Stimulated activated effector memory CD8-positive, alpha-beta T cell treated with anti-CD3 and anti-CD28 coated beads, Interleukin-12 subunit alpha, Interleukin-12 subunit beta, amount 100 ng/mL, for 72 hours (primary cell): ENCODE results near the gene KIT.

ENCODE experiments used
- ATAC-seq: fragments of 150-1000 bp; cut with Tn5 transposase; 2 replicates; pipeline ENCODE4 v1.10.0; 2021
- DNase-seq, 2 donors: peaks; one replicate each; pipeline ENCODE4 v3.0.0; 2021 to 2022; ENCODE audit warnings: low spot score in 2 of 2
- H3K27ac Mint-ChIP-seq: one replicate; pipeline ENCODE4 v1.8.0; 2022; ENCODE audit warnings: mild to moderate bottlenecking, mixed read lengths
- H3K36me3 Mint-ChIP-seq: one replicate; pipeline ENCODE4 v1.8.0; 2022; ENCODE audit warnings: mild to moderate bottlenecking, mixed read lengths
- H3K4me1 Mint-ChIP-seq: one replicate; pipeline ENCODE4 v1.8.0; 2022; ENCODE audit warnings: mixed read lengths
- H3K4me3 Mint-ChIP-seq: one replicate; pipeline ENCODE4 v1.8.0; 2022; ENCODE audit warnings: mild to moderate bottlenecking, mixed read lengths
- H3K9me3 Mint-ChIP-seq: one replicate; pipeline ENCODE4 v1.8.0; 2022; ENCODE audit warnings: mixed read lengths

KIT gene

DNA sequence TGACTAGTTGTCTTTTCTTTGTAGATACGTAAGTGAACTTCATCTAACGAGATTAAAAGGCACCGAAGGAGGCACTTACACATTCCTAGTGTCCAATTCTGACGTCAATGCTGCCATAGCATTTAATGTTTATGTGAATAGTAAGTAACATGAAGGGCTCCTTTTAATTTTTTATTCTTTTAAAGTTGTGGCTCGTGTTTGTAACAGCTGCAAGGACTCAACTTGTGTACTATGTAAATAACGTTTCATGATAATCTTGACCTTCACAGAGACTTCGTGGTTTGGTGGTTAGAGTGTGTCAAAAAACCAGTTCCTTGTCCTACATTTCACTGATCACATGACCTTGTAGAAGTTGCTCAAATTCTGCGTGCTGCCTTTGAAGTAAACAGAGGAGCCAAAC lies 51.6 kb downstream of the KIT start:
- no peaks in the 10 kb centered on the region for H3K9me3 Mint-ChIP-seq
- H3K4me1 Mint-ChIP-seq: peaks cover 27% of the 10 kb centered on the region
- ATAC-seq (peak; percentile 81), DNase-seq (no peak)
- H3K36me3 Mint-ChIP-seq: peaks cover 6% of the 10 kb centered on the region
- peak overlapping the region; percentile 29 for H3K27ac Mint-ChIP-seq
- peak overlapping the region; percentile 1 for H3K4me3 Mint-ChIP-seq

DNA sequence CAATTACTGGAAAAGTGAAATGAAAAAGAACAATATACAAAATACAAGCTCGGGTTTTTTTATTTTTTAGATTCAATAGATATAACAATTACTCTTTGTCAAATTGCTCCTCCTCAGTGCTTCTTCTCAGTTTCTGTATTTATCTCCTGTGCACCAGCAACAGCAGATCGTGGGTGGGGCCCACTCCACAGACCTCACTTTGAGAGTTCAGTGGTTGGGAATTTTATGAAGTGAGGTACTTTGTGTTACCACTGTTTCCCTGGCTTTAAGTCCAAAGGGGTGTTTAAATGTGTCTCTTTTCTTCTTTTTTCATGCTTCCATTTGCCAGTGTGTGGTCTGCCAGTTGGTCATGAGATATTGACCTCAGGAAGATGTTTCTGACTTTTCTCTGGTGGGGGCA lies 54.4 kb downstream of the KIT start:
- no peak overlapping the region for H3K4me3 Mint-ChIP-seq
- H3K27ac Mint-ChIP-seq: no peak overlapping the region
- peaks cover 27% of the 10 kb centered on the region for H3K4me1 Mint-ChIP-seq
- no peak for ATAC-seq
- H3K36me3 Mint-ChIP-seq: peaks cover 6% of the 10 kb centered on the region
- no peaks in the 10 kb centered on the region for H3K9me3 Mint-ChIP-seq
- no peak for DNase-seq

- ATAC-seq (no peak), DNase-seq (no peak)
- Mint-ChIP-seq H3K9me3 (no peaks in the 10 kb centered on the region), H3K4me3 (no peak overlapping the region), H3K27ac (no peak overlapping the region), H3K4me1 (peaks cover 9% of the 10 kb centered on the region), H3K36me3 (no peaks in the 10 kb centered on the region)
Measured at GRCh38 chr4:54714631-54715030, 56.9 kb downstream of the KIT start.

- Mint-ChIP-seq H3K27ac (no peak overlapping the region), H3K9me3 (no peaks in the 10 kb centered on the region), H3K4me1 (no peaks in the 10 kb centered on the region), H3K4me3 (no peak overlapping the region), H3K36me3 (no peaks in the 10 kb centered on the region)
- DNase-seq (no peak), ATAC-seq (no peak)
Measured at GRCh38 chr4:54716478-54717065, 58.8 kb downstream of the KIT start.

DNA sequence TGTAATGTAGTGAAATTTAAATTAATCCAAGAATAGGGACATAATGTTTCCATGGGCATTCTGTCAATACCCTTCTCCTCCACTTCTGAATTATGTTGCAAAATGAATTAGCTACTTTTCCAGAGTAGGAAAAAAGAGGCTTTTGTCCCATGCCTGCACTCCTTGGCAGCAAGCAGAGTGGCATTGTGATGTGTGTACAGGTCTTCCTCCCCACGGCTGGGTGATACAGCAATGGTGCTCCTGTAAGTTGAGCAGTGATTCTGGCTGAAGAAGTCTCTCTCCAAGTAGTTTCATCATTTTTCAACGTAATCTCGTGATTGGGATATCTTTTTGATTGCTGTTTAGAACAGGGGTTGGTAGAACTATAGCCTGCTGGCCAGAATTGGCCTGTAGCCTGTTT lies 59.9 kb downstream of the KIT start:
- Mint-ChIP-seq H3K4me3 (no peak overlapping the region), H3K9me3 (no peaks in the 10 kb centered on the region), H3K4me1 (no peaks in the 10 kb centered on the region), H3K36me3 (no peaks in the 10 kb centered on the region), H3K27ac (no peak overlapping the region)
- DNase-seq (no peak), ATAC-seq (no peak)

- ATAC-seq: no peak
- DNase-seq: no peak
- no peaks in the 10 kb centered on the region for H3K36me3 Mint-ChIP-seq
- H3K27ac Mint-ChIP-seq: no peak overlapping the region
- no peaks in the 10 kb centered on the region for H3K9me3 Mint-ChIP-seq
- no peaks in the 10 kb centered on the region for H3K4me1 Mint-ChIP-seq
- H3K4me3 Mint-ChIP-seq: no peak overlapping the region
Measured at GRCh38 chr4:54719378-54719777, 61.6 kb downstream of the KIT start.

- Mint-ChIP-seq H3K27ac (no peak overlapping the region), H3K4me1 (no peaks in the 10 kb centered on the region), H3K4me3 (no peak overlapping the region), H3K9me3 (peaks cover 2% of the 10 kb centered on the region), H3K36me3 (no peaks in the 10 kb centered on the region)
- no peak for ATAC-seq
- no peak for DNase-seq
Measured at GRCh38 chr4:54723220-54723619, 65.5 kb downstream of the KIT start.

- no peaks in the 10 kb centered on the region for H3K36me3 Mint-ChIP-seq
- no peak overlapping the region for H3K27ac Mint-ChIP-seq
- no peaks in the 10 kb centered on the region for H3K4me1 Mint-ChIP-seq
- no peak for ATAC-seq
- H3K4me3 Mint-ChIP-seq: no peak overlapping the region
- H3K9me3 Mint-ChIP-seq: peaks cover 2% of the 10 kb centered on the region
- no peak for DNase-seq
Measured at GRCh38 chr4:54723820-54724219, 66.1 kb downstream of the KIT start.

DNA sequence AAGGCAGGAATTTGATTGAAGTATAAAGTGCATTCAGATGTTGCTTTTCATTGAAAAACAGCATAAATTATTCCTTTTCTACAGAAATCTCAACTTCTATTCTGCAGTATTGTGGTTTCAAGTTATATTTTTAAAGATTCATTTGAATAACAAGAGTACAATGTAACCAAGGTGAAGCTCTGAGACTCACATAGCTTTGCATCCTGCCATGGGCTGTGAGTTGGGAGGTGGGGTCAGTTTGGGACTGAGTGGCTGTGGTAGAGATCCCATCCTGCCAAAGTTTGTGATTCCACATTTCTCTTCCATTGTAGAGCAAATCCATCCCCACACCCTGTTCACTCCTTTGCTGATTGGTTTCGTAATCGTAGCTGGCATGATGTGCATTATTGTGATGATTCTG lies 69.2 kb downstream of the KIT start:
- DNase-seq: no peak
- Mint-ChIP-seq H3K27ac (no peak overlapping the region), H3K36me3 (no peaks in the 10 kb centered on the region), H3K4me3 (no peak overlapping the region), H3K4me1 (no peaks in the 10 kb centered on the region), H3K9me3 (peaks cover 2% of the 10 kb centered on the region)
- ATAC-seq: no peak

- Mint-ChIP-seq H3K4me1 (no peaks in the 10 kb centered on the region), H3K4me3 (no peak overlapping the region), H3K27ac (no peak overlapping the region), H3K9me3 (peaks cover 2% of the 10 kb centered on the region), H3K36me3 (no peaks in the 10 kb centered on the region)
- DNase-seq (no peak), ATAC-seq (no peak)
Measured at GRCh38 chr4:54727346-54727745, 69.6 kb downstream of the KIT start.

DNA sequence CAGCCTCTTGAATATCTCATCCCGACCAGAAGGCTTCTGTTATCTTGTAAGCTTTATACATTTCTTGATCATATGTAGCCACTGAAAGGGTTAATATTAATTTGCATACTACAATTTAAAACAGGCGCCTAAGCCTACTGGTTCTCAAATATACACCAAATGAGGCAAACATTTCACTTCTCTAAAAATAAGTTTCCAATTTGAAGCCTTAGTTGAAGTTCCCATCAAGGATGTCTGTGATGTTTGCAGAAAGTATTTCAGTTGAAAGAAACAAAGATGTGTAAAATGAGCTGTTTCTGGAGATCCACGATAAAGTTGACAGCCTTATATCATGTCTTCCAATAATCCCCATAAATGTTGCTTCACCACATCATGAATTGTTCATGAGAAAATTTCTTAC lies 70.6 kb downstream of the KIT start:
- Mint-ChIP-seq H3K36me3 (no peaks in the 10 kb centered on the region), H3K4me3 (no peak overlapping the region), H3K27ac (no peak overlapping the region), H3K4me1 (no peaks in the 10 kb centered on the region), H3K9me3 (peaks cover 2% of the 10 kb centered on the region)
- no peak for ATAC-seq
- no peak for DNase-seq

- no peaks in the 10 kb centered on the region for H3K4me1 Mint-ChIP-seq
- no peak overlapping the region for H3K27ac Mint-ChIP-seq
- H3K9me3 Mint-ChIP-seq: peaks cover 2% of the 10 kb centered on the region
- ATAC-seq (no peak), DNase-seq (no peak)
- H3K4me3 Mint-ChIP-seq: no peak overlapping the region
- H3K36me3 Mint-ChIP-seq: no peaks in the 10 kb centered on the region
Measured at GRCh38 chr4:54729256-54729655, 71.5 kb downstream of the KIT start.

DNA sequence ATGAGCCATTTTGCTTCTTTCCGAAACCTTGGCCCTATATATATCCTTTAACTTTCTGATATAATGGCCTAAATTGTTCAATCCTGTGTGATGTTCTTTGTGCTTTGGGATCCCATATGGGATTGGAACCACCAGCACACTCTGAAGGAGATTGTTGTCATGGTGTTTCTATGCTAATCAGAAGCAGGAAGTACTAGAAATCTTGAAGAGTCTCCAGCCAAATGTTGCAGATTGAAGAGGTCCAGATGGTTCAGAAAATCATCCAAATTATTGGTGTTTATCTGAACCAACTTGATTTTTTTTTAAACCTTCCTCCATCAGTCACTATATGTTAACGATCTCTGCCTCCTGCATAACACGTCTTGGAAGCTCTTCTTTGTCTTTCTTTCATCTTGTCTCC lies 72.8 kb downstream of the KIT start:
- Mint-ChIP-seq H3K36me3 (no peaks in the 10 kb centered on the region), H3K27ac (no peak overlapping the region), H3K4me3 (no peak overlapping the region), H3K9me3 (no peaks in the 10 kb centered on the region), H3K4me1 (no peaks in the 10 kb centered on the region)
- DNase-seq (no peak), ATAC-seq (no peak)

DNA sequence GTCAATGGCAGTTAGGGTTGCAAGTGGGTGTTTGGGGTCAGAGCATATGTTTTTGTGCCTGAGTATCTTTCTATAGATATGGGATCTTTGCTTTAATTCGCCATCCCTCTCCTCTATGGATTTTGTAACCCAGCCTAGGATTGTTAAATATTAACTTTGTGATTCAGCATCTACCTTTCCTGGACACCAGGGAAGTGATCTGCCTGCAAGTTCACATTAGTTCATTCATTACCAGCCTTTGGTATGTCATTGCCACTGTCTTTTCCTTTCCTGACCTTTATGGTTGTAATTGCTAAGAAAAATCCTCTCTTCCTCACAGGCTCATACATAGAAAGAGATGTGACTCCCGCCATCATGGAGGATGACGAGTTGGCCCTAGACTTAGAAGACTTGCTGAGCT lies 73.8 kb downstream of the KIT start:
- no peak overlapping the region for H3K4me3 Mint-ChIP-seq
- DNase-seq (no peak), ATAC-seq (no peak)
- H3K27ac Mint-ChIP-seq: no peak overlapping the region
- no peaks in the 10 kb centered on the region for H3K4me1 Mint-ChIP-seq
- no peaks in the 10 kb centered on the region for H3K9me3 Mint-ChIP-seq
- H3K36me3 Mint-ChIP-seq: no peaks in the 10 kb centered on the region

DNA sequence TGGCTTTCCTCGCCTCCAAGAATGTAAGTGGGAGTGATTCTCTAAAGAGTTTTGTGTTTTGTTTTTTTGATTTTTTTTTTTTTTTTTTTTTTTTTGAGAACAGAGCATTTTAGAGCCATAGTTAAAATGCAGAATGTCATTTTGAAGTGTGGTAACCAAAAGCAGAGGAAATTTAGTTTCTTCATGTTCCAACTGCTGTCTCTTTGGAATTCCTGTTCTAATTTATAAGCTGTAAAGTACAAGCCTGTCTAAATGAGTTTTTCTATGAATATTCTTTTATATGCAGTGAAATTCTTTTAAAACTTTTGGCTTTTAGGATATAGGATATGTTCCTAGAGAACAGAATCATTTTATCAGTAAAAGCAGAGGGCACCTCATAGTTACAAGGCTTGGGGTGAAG lies 74.2 kb downstream of the KIT start:
- ATAC-seq (no peak), DNase-seq (no peak)
- Mint-ChIP-seq H3K4me3 (no peak overlapping the region), H3K27ac (no peak overlapping the region), H3K4me1 (no peaks in the 10 kb centered on the region), H3K9me3 (no peaks in the 10 kb centered on the region), H3K36me3 (no peaks in the 10 kb centered on the region)

GRCh38 chr4:54737421-54737820 lies 79.7 kb downstream of the KIT start:
- H3K27ac Mint-ChIP-seq: no peak overlapping the region
- no peak overlapping the region for H3K4me3 Mint-ChIP-seq
- DNase-seq (no peak), ATAC-seq (no peak)
- no peaks in the 10 kb centered on the region for H3K4me1 Mint-ChIP-seq
- peaks cover 5% of the 10 kb centered on the region for H3K9me3 Mint-ChIP-seq
- no peaks in the 10 kb centered on the region for H3K36me3 Mint-ChIP-seq

GRCh38 chr4:54741202-54741601 lies 83.4 kb downstream of the KIT start:
- Mint-ChIP-seq H3K36me3 (no peaks in the 10 kb centered on the region), H3K9me3 (peaks cover 13% of the 10 kb centered on the region), H3K4me1 (no peaks in the 10 kb centered on the region)

More at GRCh38 chr4:54741202-54741601, 83.4 kb downstream of the KIT start:
- ATAC-seq: no peak
- no peak overlapping the region for H3K27ac Mint-ChIP-seq
- no peak overlapping the region for H3K4me3 Mint-ChIP-seq
- DNase-seq: no peak
